ENCODE measurements around the gene TMEM120A.

The TMEM120A gene

GRCh38 chr7:75983471-75984129 is 10.8 kb downstream of the TMEM120A start:
- ChIA-PET POLR2A (no interaction called here), CTCF (no interaction called here)
- no peak overlapping the region for H3K4me3 ChIP-seq (ENCODE audit: low read depth, low read length)
- no peak for DNase-seq (ENCODE audit: low read depth, low spot score)
- TF ChIP-seq CTCF (IDR thresholded peaks at IDR 0.05; ENCODE audit: insufficient read depth, low read length, missing control alignments): no peak

GRCh38 chr7:75982306-75983064 is 11.9 kb downstream of the TMEM120A start:
- DNase-seq (ENCODE audit: low read depth, low spot score): no peak
- no peak for TF ChIP-seq CTCF (IDR thresholded peaks at IDR 0.05; ENCODE audit: insufficient read depth, low read length, missing control alignments)
- CTCF ChIA-PET: interaction anchor here (1.5 kb wide), 1 partner anchor 116 kb away, joined by 6 read pairs; no protein-coding TSS in a partner anchor
- POLR2A ChIA-PET: no interaction called here
- no peak overlapping the region for H3K4me3 ChIP-seq (ENCODE audit: low read depth, low read length)

- POLR2A ChIA-PET: no interaction called here
- TF ChIP-seq CTCF (IDR thresholded peaks at IDR 0.05; ENCODE audit: insufficient read depth, low read length, missing control alignments): no peak
- CTCF ChIA-PET: interaction anchor here (1.5 kb wide), 1 partner anchor 115 kb away, joined by 6 read pairs; no protein-coding TSS in a partner anchor
Measured at GRCh38 chr7:75981453-75982305, 12.7 kb downstream of the TMEM120A start.

GRCh38 chr7:75981203-75981452 is 13.3 kb downstream of the TMEM120A start:
- no peak overlapping the region for H3K4me3 ChIP-seq (ENCODE audit: low read depth, low read length)
- TF ChIP-seq CTCF (IDR thresholded peaks at IDR 0.05; ENCODE audit: insufficient read depth, low read length, missing control alignments): no peak
- POLR2A ChIA-PET: interaction anchor here (0.6 kb wide), 1 partner anchor 135 kb away, joined by 3 read pairs; no protein-coding TSS in a partner anchor
- DNase-seq (ENCODE audit: low read depth, low spot score): no peak
- CTCF ChIA-PET: no interaction called here

More at GRCh38 chr7:75981453-75982305, 12.7 kb downstream of the TMEM120A start:
- H3K4me3 ChIP-seq (ENCODE audit: low read depth, low read length): no peak overlapping the region
- no peak for DNase-seq (ENCODE audit: low read depth, low spot score)

GRCh38 chr7:75980430-75981202 is 13.8 kb downstream of the TMEM120A start:
- ChIA-PET POLR2A (interaction anchor here (0.6 kb wide), 1 partner anchor 135 kb away, joined by 3 read pairs; no protein-coding TSS in a partner anchor), CTCF (no interaction called here)
- H3K4me3 ChIP-seq (ENCODE audit: low read depth, low read length): no peak overlapping the region
- TF ChIP-seq CTCF (IDR thresholded peaks at IDR 0.05; ENCODE audit: insufficient read depth, low read length, missing control alignments): no peak
- DNase-seq (ENCODE audit: low read depth, low spot score): no peak
